WTC11 (cell line): Measurements from ENCODE around the gene SLC30A5.
"Not testable (repeated sequence)": the region's sequence is repeated elsewhere in the genome, so short reads cannot be mapped to it uniquely, and the experiment has no call there.

ENCODE experiments used
- FOXJ3 ChIP-seq: sonication (generic); formaldehyde crosslinking; IDR thresholded peaks from 2 replicates; pipeline ENCODE4 v1.9.0; 2021; ENCODE audit warnings: missing genetic modification reagents, mild to moderate bottlenecking, borderline replicate concordance
- FOXP1 ChIP-seq: sonication (generic); formaldehyde crosslinking; IDR thresholded peaks from 2 replicates; pipeline ENCODE4 v1.8.0; 2022; ENCODE audit warnings: missing genetic modification reagents, mild to moderate bottlenecking, moderate library complexity, borderline replicate concordance
- NR3C1 ChIP-seq: sonication (generic); formaldehyde crosslinking; conservative IDR thresholded peaks from 2 replicates; pipeline ENCODE4 v1.8.1; 2023; ENCODE audit warnings: low read depth, mild to moderate bottlenecking, missing genetic modification reagents
- TEAD4 ChIP-seq: sonication (generic); formaldehyde crosslinking; IDR thresholded peaks from 2 replicates; pipeline ENCODE4 v1.8.0; 2022; ENCODE audit warnings: mild to moderate bottlenecking, missing genetic modification reagents
- TF ChIP-seq, protein P1 (sequence below): fragments of 200-600 bp; IDR thresholded peaks from 2 replicates; pipeline ENCODE4 v1.8.0; 2022; ENCODE audit warnings: antibody characterized with exemption
- TF ChIP-seq, protein P2 (sequence below): sonication (generic); formaldehyde crosslinking; IDR thresholded peaks from 2 replicates; pipeline ENCODE4 v1.8.1; 2023; ENCODE audit warnings: mild to moderate bottlenecking, missing genetic modification reagents, moderate library complexity
- TF ChIP-seq, protein P3 (sequence below): sonication (generic); formaldehyde crosslinking; IDR thresholded peaks from 2 replicates; pipeline ENCODE4 v1.8.1; 2022; ENCODE audit warnings: missing genetic modification reagents, borderline replicate concordance
- TF ChIP-seq, protein P4 (sequence below): fragments of 250-450 bp; sonication (Bioruptor Pico); IDR thresholded peaks from 2 replicates; pipeline ENCODE4 v1.9.0; 2021; ENCODE audit warnings: moderate library complexity, mild to moderate bottlenecking, inconsistent platforms, borderline replicate concordance
- TF ChIP-seq, protein P5 (sequence below): sonication (generic); formaldehyde crosslinking; IDR thresholded peaks from 2 replicates; pipeline ENCODE4 v1.8.0; 2022; ENCODE audit warnings: mild to moderate bottlenecking, missing genetic modification reagents
- TF ChIP-seq, protein P6 (sequence below): sonication (generic); formaldehyde crosslinking; conservative IDR thresholded peaks from 2 replicates; pipeline ENCODE4 v1.8.1; 2023; ENCODE audit warnings: mild to moderate bottlenecking, low read depth, missing genetic modification reagents, moderate library complexity
- TF ChIP-seq, protein P7 (sequence below): sonication (generic); formaldehyde crosslinking; IDR thresholded peaks from 2 replicates; pipeline ENCODE4 v1.8.1; 2022; ENCODE audit warnings: low read depth, missing genetic modification reagents, borderline replicate concordance
- TF ChIP-seq, protein P8 (sequence below): sonication (generic); formaldehyde crosslinking; IDR thresholded peaks from 2 replicates; pipeline ENCODE4 v1.8.0; 2022; ENCODE audit warnings: mild to moderate bottlenecking, missing genetic modification reagents
- TF ChIP-seq, protein P9 (sequence below): fragments of 250-450 bp; sonication (Bioruptor Pico); IDR thresholded peaks from 2 replicates; pipeline ENCODE4 v2.1.2; 2022; ENCODE audit warnings: mild to moderate bottlenecking, moderate library complexity

DNA sequence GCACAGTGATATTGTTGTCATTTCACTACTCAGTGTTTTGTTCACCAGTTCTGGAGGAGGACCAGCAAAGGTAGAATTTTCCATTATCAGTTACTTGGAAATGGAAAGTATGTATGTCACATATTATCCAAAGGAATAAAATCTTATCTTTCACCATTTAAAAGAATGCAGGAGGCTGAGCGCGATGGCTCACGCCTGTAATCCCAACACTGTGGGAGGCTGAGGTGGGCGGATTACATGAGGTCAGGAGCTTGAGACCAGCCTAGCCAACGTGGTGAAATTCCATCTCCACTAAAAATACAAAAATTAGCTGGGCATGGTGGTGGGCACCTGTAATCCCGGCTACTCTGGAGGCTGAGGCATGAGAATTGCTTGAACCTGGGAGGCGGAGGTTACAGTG lies 14.6 kb downstream of the SLC30A5 start:
- TF ChIP-seq FOXJ3 (CRISPR knock-in tag); TEAD4 (CRISPR knock-in tag); FOXP1; NR3C1 (CRISPR knock-in tag): not testable (repeated sequence)
- TF ChIP-seq, protein P1, sequence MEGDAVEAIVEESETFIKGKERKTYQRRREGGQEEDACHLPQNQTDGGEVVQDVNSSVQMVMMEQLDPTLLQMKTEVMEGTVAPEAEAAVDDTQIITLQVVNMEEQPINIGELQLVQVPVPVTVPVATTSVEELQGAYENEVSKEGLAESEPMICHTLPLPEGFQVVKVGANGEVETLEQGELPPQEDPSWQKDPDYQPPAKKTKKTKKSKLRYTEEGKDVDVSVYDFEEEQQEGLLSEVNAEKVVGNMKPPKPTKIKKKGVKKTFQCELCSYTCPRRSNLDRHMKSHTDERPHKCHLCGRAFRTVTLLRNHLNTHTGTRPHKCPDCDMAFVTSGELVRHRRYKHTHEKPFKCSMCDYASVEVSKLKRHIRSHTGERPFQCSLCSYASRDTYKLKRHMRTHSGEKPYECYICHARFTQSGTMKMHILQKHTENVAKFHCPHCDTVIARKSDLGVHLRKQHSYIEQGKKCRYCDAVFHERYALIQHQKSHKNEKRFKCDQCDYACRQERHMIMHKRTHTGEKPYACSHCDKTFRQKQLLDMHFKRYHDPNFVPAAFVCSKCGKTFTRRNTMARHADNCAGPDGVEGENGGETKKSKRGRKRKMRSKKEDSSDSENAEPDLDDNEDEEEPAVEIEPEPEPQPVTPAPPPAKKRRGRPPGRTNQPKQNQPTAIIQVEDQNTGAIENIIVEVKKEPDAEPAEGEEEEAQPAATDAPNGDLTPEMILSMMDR: not testable (repeated sequence)
- TF ChIP-seq, protein P2, sequence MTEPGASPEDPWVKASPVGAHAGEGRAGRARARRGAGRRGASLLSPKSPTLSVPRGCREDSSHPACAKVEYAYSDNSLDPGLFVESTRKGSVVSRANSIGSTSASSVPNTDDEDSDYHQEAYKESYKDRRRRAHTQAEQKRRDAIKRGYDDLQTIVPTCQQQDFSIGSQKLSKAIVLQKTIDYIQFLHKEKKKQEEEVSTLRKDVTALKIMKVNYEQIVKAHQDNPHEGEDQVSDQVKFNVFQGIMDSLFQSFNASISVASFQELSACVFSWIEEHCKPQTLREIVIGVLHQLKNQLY (CRISPR knock-in tag): not testable (repeated sequence)
- TF ChIP-seq, protein P3, sequence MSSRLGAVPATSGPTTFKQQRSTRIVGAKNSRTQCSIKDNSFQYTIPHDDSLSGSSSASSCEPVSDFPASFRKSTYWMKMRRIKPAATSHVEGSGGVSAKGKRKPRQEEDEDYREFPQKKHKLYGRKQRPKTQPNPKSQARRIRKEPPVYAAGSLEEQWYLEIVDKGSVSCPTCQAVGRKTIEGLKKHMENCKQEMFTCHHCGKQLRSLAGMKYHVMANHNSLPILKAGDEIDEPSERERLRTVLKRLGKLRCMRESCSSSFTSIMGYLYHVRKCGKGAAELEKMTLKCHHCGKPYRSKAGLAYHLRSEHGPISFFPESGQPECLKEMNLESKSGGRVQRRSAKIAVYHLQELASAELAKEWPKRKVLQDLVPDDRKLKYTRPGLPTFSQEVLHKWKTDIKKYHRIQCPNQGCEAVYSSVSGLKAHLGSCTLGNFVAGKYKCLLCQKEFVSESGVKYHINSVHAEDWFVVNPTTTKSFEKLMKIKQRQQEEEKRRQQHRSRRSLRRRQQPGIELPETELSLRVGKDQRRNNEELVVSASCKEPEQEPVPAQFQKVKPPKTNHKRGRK (CRISPR knock-in tag): not testable (repeated sequence)
- TF ChIP-seq, protein P4, sequence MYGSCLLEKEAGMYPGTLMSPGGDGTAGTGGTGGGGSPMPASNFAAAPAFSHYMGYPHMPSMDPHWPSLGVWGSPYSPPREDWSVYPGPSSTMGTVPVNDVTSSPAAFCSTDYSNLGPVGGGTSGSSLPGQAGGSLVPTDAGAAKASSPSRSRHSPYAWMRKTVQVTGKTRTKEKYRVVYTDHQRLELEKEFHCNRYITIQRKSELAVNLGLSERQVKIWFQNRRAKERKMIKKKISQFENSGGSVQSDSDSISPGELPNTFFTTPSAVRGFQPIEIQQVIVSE: not testable (repeated sequence)
- TF ChIP-seq, protein P5, sequence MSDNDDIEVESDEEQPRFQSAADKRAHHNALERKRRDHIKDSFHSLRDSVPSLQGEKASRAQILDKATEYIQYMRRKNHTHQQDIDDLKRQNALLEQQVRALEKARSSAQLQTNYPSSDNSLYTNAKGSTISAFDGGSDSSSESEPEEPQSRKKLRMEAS (CRISPR knock-in tag): not testable (repeated sequence)
- TF ChIP-seq, protein P6, sequence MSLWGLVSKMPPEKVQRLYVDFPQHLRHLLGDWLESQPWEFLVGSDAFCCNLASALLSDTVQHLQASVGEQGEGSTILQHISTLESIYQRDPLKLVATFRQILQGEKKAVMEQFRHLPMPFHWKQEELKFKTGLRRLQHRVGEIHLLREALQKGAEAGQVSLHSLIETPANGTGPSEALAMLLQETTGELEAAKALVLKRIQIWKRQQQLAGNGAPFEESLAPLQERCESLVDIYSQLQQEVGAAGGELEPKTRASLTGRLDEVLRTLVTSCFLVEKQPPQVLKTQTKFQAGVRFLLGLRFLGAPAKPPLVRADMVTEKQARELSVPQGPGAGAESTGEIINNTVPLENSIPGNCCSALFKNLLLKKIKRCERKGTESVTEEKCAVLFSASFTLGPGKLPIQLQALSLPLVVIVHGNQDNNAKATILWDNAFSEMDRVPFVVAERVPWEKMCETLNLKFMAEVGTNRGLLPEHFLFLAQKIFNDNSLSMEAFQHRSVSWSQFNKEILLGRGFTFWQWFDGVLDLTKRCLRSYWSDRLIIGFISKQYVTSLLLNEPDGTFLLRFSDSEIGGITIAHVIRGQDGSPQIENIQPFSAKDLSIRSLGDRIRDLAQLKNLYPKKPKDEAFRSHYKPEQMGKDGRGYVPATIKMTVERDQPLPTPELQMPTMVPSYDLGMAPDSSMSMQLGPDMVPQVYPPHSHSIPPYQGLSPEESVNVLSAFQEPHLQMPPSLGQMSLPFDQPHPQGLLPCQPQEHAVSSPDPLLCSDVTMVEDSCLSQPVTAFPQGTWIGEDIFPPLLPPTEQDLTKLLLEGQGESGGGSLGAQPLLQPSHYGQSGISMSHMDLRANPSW (CRISPR knock-in tag): not testable (repeated sequence)
- TF ChIP-seq, protein P7, sequence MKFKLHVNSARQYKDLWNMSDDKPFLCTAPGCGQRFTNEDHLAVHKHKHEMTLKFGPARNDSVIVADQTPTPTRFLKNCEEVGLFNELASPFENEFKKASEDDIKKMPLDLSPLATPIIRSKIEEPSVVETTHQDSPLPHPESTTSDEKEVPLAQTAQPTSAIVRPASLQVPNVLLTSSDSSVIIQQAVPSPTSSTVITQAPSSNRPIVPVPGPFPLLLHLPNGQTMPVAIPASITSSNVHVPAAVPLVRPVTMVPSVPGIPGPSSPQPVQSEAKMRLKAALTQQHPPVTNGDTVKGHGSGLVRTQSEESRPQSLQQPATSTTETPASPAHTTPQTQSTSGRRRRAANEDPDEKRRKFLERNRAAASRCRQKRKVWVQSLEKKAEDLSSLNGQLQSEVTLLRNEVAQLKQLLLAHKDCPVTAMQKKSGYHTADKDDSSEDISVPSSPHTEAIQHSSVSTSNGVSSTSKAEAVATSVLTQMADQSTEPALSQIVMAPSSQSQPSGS (CRISPR knock-in tag): not testable (repeated sequence)
- TF ChIP-seq, protein P8, sequence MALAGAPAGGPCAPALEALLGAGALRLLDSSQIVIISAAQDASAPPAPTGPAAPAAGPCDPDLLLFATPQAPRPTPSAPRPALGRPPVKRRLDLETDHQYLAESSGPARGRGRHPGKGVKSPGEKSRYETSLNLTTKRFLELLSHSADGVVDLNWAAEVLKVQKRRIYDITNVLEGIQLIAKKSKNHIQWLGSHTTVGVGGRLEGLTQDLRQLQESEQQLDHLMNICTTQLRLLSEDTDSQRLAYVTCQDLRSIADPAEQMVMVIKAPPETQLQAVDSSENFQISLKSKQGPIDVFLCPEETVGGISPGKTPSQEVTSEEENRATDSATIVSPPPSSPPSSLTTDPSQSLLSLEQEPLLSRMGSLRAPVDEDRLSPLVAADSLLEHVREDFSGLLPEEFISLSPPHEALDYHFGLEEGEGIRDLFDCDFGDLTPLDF (CRISPR knock-in tag): not testable (repeated sequence)
- TF ChIP-seq, protein P9, sequence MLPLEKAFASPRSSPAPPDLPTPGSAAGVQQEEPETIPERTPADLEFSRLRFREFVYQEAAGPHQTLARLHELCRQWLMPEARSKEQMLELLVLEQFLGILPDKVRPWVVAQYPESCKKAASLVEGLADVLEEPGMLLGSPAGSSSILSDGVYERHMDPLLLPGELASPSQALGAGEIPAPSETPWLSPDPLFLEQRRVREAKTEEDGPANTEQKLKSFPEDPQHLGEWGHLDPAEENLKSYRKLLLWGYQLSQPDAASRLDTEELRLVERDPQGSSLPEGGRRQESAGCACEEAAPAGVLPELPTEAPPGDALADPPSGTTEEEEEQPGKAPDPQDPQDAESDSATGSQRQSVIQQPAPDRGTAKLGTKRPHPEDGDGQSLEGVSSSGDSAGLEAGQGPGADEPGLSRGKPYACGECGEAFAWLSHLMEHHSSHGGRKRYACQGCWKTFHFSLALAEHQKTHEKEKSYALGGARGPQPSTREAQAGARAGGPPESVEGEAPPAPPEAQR: not testable (repeated sequence)
